ENCODE measurements around the gene ZNF804A. TPM values are rescaled to one million over a fixed set of nuclear protein-coding genes. Genes with fewer than 3 reads are reported as not detected.
A peak's percentile ranks its signal among the peaks of the same experiment; 100 is the strongest.

ZNF804A gene
- total RNA-seq, 4 donors from 2014 or later, result 0.19 TPM; not detected in 3

DNA sequence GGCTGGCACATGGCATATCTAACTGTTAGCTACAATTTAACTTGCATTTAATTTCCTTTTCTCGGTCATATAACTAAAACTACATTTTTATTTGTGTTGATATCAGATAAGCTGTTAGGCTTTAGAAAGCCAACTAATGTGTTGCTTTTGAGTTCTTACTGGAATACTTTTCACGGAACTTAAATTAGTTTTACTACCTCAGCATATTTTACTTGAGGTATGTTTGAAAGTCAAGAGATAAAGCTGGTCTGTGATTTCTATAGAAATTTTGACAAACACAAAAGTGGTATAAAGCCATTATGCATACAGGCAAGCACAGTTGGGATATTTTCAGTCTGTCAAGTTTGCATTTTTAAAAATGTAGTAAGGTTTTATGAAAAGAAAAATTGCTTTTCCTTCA is 162.6 kb downstream of the ZNF804A start:
- DNase-seq, result no peak
- Histone ChIP-seq H3K27me3 (no peaks in the 10 kb centered on the region), H3K4me1 (no peaks in the 10 kb centered on the region), H3K27ac (no peak overlapping the region), H3K9me3 (peaks cover 0 to 5% (median 0%) of the 10 kb centered on the region in 3 donors), H3K4me3 (no peak overlapping the region), H3K36me3 (no peaks in the 10 kb centered on the region)
- TF ChIP-seq, protein P1, sequence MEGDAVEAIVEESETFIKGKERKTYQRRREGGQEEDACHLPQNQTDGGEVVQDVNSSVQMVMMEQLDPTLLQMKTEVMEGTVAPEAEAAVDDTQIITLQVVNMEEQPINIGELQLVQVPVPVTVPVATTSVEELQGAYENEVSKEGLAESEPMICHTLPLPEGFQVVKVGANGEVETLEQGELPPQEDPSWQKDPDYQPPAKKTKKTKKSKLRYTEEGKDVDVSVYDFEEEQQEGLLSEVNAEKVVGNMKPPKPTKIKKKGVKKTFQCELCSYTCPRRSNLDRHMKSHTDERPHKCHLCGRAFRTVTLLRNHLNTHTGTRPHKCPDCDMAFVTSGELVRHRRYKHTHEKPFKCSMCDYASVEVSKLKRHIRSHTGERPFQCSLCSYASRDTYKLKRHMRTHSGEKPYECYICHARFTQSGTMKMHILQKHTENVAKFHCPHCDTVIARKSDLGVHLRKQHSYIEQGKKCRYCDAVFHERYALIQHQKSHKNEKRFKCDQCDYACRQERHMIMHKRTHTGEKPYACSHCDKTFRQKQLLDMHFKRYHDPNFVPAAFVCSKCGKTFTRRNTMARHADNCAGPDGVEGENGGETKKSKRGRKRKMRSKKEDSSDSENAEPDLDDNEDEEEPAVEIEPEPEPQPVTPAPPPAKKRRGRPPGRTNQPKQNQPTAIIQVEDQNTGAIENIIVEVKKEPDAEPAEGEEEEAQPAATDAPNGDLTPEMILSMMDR (IDR thresholded peaks at IDR 0.05), result no peak
- no peak for TF ChIP-seq POLR2A (IDR thresholded peaks at IDR 0.05)
- 67 to 85% methylated on average over 2 of the region's 2 CpGs for WGBS, 2 donors
- intact Hi-C loops (cut with DNase I), result no loop called here

- no peaks in the 10 kb centered on the region for H3K36me3 ChIP-seq
- TF ChIP-seq, protein P1 (IDR thresholded peaks at IDR 0.05), result no peak
- TF ChIP-seq POLR2A (IDR thresholded peaks at IDR 0.05), result no peak
- peaks cover 0 to 5% (median 0%) of the 10 kb centered on the region in 3 donors for H3K9me3 ChIP-seq
- no peaks in the 10 kb centered on the region for H3K4me1 ChIP-seq
- H3K4me3 ChIP-seq, result peak overlapping the region in 1 of 4 donors; percentile 37
- intact Hi-C loops (cut with DNase I), result no loop called here
- DNase-seq, result no peak
- no peak overlapping the region for H3K27ac ChIP-seq
- H3K27me3 ChIP-seq, result no peaks in the 10 kb centered on the region
- WGBS, 2 donors, result 53 to 58% methylated on average over 8 to 10 of the region's 10 CpGs
Measured at GRCh38 chr2:184765112-184765895, 167.0 kb downstream of the ZNF804A start.

- Histone ChIP-seq H3K4me1 (no peaks in the 10 kb centered on the region), H3K4me3 (no peak overlapping the region), H3K27me3 (no peaks in the 10 kb centered on the region), H3K27ac (no peak overlapping the region), H3K36me3 (no peaks in the 10 kb centered on the region), H3K9me3 (peaks cover 0 to 5% (median 0%) of the 10 kb centered on the region in 3 donors)
- no peak for DNase-seq
- intact Hi-C loops (cut with DNase I), result no loop called here
- WGBS, 2 donors, result 57 to 67% methylated on average over 3 of the region's 3 CpGs
- TF ChIP-seq, protein P1 (IDR thresholded peaks at IDR 0.05), result no peak
- no peak for TF ChIP-seq POLR2A (IDR thresholded peaks at IDR 0.05)
Measured at GRCh38 chr2:184767059-184767458, 168.7 kb downstream of the ZNF804A start.

- Histone ChIP-seq H3K27me3 (no peaks in the 10 kb centered on the region), H3K4me3 (no peak overlapping the region), H3K27ac (no peak overlapping the region), H3K9me3 (peaks cover 0 to 5% (median 0%) of the 10 kb centered on the region in 3 donors), H3K4me1 (no peaks in the 10 kb centered on the region), H3K36me3 (no peaks in the 10 kb centered on the region)
- TF ChIP-seq POLR2A (IDR thresholded peaks at IDR 0.05), result no peak
- TF ChIP-seq, protein P1 (IDR thresholded peaks at IDR 0.05), result no peak
- WGBS, 2 donors, result 71 to 73% methylated on average over 2 of the region's 2 CpGs
- intact Hi-C loops (cut with DNase I), result no loop called here
- DNase-seq, result no peak
Measured at GRCh38 chr2:184769023-184769422, 170.7 kb downstream of the ZNF804A start.

GRCh38 chr2:184769686-184770085 is 171.4 kb downstream of the ZNF804A start:
- Histone ChIP-seq H3K36me3 (no peaks in the 10 kb centered on the region), H3K27ac (no peak overlapping the region), H3K9me3 (peaks cover 0 to 5% (median 0%) of the 10 kb centered on the region in 3 donors), H3K4me3 (no peak overlapping the region), H3K4me1 (no peaks in the 10 kb centered on the region), H3K27me3 (no peaks in the 10 kb centered on the region)
- no peak for DNase-seq
- intact Hi-C loops (cut with DNase I), result no loop called here
- 39 to 51% methylated on average over 1 of the region's 1 CpG for WGBS, 2 donors
- no peak for TF ChIP-seq POLR2A (IDR thresholded peaks at IDR 0.05)
- TF ChIP-seq, protein P1 (IDR thresholded peaks at IDR 0.05), result no peak

Data from esophagus squamous epithelium (tissue), 5 donors.